Left renal cortex interstitium (tissue), 4 donors: ENCODE data around the gene MYRIP. TPM values are rescaled to one million over a fixed set of nuclear protein-coding genes. Genes with fewer than 3 reads are reported as not detected.

Experiments
- DNase-seq, 4 donors: peaks; one replicate each; pipeline ENCODE4 v3.0.0-alpha.2; 2013; ENCODE audit warnings: low read depth in 4 of 4, low spot score in 2 of 4, missing footprints in 1 of 4
- polyA plus RNA-seq, 4 donors: library from polyadenylated mRNA; unstranded; fragments of 120-200 nt; gene quantifications; one replicate each; pipeline ENCODE4 v1.2.1, GENCODE V29; 2013; ENCODE audit not compliant: insufficient read length in 4 of 4

MYRIP gene
- polyA plus RNA-seq, 4 donors, result 1.9 to 2.4 (median 1.9) TPM

DNA sequence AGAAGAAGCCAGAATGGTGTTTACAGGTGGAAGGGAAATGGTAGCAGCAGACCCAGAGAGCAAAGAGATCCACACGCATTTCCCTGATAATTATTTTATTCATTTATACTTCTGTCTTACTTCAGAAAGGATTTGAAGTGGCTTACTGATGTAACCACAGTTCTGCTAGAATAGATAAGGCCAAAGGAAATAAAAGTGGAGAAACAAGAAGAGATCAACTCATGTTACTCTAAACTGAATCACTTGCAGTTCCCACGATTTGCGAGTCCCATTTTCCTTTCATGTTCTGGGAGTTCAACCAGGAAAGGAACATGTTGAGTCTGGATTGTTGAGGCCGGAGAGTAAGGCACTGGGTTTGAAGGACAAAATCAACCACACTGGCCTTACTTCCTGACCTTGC lies 151.8 kb downstream of the MYRIP start:
- no peak for DNase-seq

GRCh38 chr3:39962581-39962980 lies 153.2 kb downstream of the MYRIP start:
- no peak for DNase-seq

DNA sequence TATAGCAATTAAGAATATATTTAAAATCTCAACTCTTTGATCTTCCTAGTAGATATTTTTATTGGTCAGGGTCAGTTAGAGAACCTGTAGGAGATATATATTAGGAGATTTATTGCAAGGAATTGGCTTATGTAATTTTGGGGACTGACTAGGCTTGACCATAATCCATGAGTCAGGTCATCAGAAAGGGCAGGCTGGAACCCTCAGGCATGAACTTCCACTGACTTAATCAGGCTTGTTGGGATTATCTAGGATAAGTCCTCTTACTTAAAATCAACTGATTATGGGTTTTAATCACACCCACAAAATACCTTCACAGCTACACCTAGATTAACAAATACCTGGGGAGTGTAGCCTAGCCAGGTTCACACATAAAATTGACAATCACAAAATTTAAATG lies 156.1 kb downstream of the MYRIP start:
- DNase-seq, result no peak

GRCh38 chr3:39965997-39966396 lies 156.6 kb downstream of the MYRIP start:
- no peak for DNase-seq

DNA sequence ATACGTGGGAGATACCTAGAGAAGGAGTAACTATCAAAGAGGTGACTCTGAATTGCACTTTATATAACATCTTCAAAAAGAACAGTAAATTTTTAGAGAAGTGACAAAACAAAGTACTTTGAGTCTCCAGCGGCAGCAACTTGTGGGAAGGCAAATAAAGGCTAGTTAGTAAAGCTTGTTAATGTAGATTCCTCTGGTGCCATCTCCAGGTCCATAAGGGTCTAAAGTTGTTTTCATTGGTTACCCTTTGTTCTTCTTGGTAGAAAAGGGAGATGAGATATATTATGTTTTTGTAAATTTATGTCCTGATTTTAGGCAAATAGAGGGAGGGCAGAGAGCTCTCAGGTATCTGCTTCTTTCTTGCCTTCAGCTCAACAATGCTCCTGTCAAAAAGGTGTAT lies 161.6 kb downstream of the MYRIP start:
- DNase-seq, result no peak

GRCh38 chr3:39971559-39972031 lies 162.2 kb downstream of the MYRIP start:
- DNase-seq, result no peak

DNA sequence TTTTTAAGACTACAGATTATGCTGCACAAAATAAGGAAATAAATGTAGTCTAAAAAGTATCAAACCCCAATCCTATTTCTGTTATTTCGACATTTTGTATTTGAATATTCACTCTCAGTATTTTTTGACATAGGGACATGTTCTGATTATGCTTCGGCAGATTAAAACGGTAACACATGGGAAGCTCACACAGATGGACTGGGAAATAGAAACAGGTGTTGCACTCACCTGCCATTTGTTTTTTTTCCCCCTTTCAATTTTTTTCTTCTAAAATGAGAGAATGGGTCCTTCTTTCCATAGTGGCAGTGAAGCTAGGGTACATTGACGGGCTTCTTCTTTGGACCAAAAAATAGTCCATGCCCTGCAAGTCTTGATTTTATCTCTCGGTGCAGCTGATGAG lies 163.1 kb downstream of the MYRIP start:
- no peak for DNase-seq

- DNase-seq, result no peak
These were observed 167.8 kb downstream of the MYRIP start for GRCh38 chr3:39977058-39977794.

DNA sequence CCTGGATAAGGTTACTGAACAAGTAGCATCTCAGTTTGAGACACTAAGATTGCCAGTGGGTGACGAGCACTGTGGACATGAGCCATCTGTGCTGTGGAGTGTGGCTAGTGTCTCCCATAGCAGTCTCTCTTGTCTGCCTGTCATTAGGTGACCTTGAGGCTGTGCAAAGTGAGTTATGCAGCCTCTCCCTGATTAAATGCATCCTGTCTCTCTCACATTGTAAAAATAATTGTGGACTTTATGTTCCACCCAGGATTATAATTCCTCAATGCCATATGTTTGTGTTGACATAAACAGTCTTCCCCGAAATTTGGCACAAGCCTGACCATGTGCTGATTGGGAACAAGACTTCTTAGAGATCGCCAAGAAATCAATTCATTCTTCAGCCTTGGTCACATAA lies 168.9 kb downstream of the MYRIP start:
- no peak for DNase-seq

- no peak for DNase-seq
These were observed 170.6 kb downstream of the MYRIP start for GRCh38 chr3:39980058-39980457.

DNA sequence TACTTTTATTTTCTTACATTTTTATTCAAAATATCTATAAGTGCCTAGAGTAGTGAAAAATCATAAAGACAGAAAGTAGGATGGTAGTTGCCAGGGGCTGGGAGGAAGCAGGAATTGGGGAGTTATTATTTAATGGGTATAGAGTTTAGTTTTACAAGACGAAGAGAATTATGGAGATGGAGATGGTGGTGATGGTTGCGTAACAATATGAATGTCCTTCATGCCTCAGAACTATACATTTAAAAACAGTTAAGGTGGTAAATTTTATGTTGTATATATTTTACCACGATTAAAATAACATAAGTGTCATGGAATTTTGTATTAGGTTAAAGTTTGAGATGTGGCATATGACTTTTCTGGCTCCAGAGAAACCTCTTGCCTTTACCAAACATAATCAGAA lies 171.4 kb downstream of the MYRIP start:
- DNase-seq, result no peak

DNA sequence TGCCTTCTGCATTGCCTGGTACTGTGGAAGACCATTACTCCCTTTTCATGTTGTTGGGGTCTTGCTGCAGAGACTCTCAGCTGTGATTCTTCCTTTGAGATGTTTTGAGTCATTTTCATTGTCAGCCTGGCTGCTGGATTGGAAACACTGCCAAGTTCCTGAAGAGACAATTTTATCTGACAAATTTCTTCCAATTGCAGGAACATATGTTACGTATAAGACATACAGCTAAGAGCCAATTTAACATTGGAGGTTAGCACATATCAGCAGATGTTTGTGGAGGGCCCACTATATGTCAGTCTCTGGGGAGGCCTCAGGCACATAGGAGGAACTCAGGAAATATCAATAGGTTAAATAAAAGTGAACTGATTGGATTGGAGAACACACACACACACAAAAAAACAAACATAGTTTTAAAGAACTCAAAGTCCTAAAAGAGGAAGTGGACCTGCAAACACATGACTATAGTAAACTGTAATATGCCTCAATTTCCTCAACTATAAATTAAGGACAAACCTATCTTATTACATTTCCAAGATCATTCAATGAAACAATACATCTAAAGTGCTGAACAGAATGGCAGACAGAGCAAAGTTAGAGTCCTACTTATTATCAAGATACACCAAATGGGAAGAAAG lies 172.3 kb downstream of the MYRIP start:
- DNase-seq, result no peak

GRCh38 chr3:39982665-39983357 lies 173.4 kb downstream of the MYRIP start:
- no peak for DNase-seq

DNA sequence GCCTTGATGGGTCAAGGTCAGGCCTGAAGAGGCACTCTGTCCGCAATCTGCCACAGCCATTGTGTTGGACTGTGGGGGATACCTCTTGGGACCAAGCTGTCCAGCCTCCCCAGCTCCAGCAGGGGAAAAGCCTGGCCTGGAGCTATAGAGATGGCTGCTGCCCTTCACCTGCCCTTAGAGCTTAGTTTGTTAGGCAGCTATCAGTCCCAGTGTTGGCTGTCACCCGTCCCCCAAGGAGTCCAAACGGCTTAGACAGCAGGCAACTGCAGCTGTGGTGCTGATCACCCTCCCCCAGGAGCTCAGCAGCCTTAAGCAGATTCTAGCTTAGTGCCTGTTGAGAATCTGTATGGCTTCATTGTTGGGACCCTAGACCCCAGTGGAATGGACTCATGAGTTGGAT lies 180.3 kb downstream of the MYRIP start:
- DNase-seq, result no peak

DNA sequence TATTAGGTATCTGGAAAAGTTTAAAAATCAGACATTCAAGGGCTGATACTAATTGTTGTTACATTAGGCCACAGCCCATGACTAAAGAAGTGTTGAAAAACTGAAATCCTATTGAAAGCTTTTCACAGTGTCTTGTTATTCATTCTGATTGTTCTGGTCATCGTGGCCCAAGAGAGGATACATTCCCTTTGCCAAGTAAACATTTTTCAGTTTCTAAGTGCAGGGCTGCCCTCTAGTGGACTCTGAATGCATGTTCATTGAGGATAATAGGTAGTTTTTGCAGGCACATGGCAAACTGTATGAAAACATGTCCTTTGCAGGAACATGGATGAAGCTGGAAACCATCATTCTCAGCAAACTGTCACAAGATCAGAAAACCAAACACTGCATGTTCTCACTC lies 181.1 kb downstream of the MYRIP start:
- DNase-seq, result no peak

GRCh38 chr3:40008796-40009195 lies 199.4 kb downstream of the MYRIP start:
- DNase-seq, result no peak

DNA sequence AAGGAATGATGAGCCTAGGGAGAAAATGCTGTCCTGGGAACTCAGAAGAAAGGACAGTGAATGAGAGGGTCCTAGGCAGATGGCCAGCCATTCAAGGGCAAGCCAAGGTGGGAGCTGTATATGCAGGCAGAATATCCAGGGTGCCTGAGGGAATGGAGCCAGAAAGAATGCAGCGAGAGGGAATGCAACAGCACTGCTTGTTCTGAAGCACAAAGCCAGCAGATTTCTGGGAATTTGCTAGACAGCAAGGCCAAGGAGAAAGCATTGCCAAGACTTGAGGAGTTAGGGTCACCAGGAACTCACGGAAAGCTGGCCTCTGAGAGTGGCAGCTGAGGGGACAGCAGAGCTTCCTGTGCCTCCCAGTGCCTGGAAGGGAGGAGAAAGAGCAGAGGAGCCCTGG lies 200.6 kb downstream of the MYRIP start:
- DNase-seq, result no peak

GRCh38 chr3:40012381-40012780 lies 203.0 kb downstream of the MYRIP start:
- DNase-seq, result no peak

DNA sequence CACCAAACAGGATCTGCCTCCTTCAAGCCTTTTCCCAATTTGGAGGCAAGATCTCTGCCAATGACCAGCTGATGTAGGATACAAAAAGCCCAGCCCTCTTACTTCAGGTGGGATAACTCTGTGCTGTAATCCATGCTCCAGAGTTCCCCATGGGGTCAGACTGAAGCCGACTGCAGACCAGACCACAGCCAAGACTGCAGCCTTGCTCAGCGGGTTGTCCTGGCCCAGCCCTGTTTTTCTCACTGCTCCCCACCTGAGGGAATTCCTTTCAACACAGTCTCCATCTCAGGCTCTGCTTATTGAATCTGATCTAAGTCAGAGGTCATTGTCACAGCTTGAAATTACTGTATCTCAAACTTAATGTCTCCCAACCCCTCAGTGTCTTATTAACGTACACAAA lies 207.0 kb downstream of the MYRIP start:
- no peak for DNase-seq

DNA sequence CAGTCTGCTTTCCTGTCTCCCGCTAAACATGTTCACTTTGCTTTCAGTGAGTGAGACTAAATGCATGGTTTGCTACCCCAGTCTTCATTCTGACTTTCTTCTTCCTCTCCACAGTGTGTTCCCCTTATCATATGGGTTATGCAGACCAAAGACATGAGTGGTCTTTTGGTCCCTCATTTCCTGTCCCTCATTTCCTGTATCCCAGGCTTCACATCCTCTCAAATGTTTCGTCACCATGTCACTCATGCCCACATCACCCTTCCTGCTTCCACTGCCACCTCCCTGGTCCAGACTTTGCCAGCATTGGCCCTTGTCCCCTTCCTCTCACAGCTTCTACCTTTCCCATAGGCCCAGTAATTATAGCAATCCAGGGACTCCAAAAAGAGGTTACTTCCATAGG lies 209.0 kb downstream of the MYRIP start:
- DNase-seq, result no peak

DNA sequence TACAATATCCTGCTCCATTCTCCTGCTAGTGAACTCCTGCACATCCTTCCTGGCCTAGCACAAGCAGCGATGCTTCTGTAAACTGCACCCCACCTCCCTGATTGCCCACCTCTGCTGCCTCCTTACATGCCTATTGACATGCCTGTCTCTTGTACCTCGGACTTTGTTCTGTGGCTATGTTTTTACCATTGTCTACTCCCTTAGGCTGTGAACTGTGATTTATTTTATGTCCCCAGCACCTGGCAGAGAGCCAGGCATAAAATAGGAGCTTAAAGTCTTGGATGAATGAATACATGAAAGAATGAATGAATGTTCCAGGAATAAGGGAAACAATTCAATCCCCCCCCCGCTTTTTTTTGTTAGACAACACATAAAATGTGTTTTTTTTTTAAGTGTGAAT lies 210.0 kb downstream of the MYRIP start:
- DNase-seq, result peak in 2 of 4 donors; percentile 16 to 24

GRCh38 chr3:40020689-40021088 lies 211.3 kb downstream of the MYRIP start:
- no peak for DNase-seq
